ENCODE measurements around the gene RIPOR3. TPM values are rescaled to one million over a fixed set of nuclear protein-coding genes. Genes with fewer than 3 reads are reported as not detected.
A peak's percentile ranks its signal among the peaks of the same experiment; 100 is the strongest.
"Not testable (repeated sequence)": the region's sequence is repeated elsewhere in the genome, so short reads cannot be mapped to it uniquely, and the experiment has no call there.

Gene RIPOR3
- total RNA-seq, 1 donor = 6.5 TPM

- TF ChIP-seq CTCF (IDR thresholded peaks at IDR 0.05; ENCODE audit: insufficient read depth, low read length) = no peak
- no peak for DNase-seq (ENCODE audit: low read depth)
- H3K4me3 ChIP-seq (ENCODE audit: low read depth, low read length) = no peak overlapping the region
Observed at GRCh38 chr20:50701041-50701963, 10.0 kb upstream of the RIPOR3 start.

- no peak for TF ChIP-seq CTCF (IDR thresholded peaks at IDR 0.05; ENCODE audit: insufficient read depth, low read length)
- no peak for DNase-seq (ENCODE audit: low read depth)
- H3K4me3 ChIP-seq (ENCODE audit: low read depth, low read length) = no peak overlapping the region
Observed at GRCh38 chr20:50699688-50700087, 8.3 kb upstream of the RIPOR3 start.

- not testable (repeated sequence) for DNase-seq (ENCODE audit: low read depth)
Observed at GRCh38 chr20:50698255-50698654, 6.9 kb upstream of the RIPOR3 start.

GRCh38 chr20:50695135-50695872, 4.0 kb upstream of the RIPOR3 start:
- H3K4me3 ChIP-seq (ENCODE audit: low read depth, low read length) = no peak overlapping the region
- no peak for TF ChIP-seq CTCF (IDR thresholded peaks at IDR 0.05; ENCODE audit: insufficient read depth, low read length)
- DNase-seq (ENCODE audit: low read depth) = peak; percentile 74

More at GRCh38 chr20:50698255-50698654, 6.9 kb upstream of the RIPOR3 start:
- H3K4me3 ChIP-seq (ENCODE audit: low read depth, low read length) = not testable (repeated sequence)

GRCh38 chr20:50694379-50695134, 3.2 kb upstream of the RIPOR3 start:
- no peak overlapping the region for H3K4me3 ChIP-seq (ENCODE audit: low read depth, low read length)
- TF ChIP-seq CTCF (IDR thresholded peaks at IDR 0.05; ENCODE audit: insufficient read depth, low read length) = no peak
- no peak for DNase-seq (ENCODE audit: low read depth)

GRCh38 chr20:50693001-50693400, 1.7 kb upstream of the RIPOR3 start:
- no peak for TF ChIP-seq CTCF (IDR thresholded peaks at IDR 0.05; ENCODE audit: insufficient read depth, low read length)
- no peak for DNase-seq (ENCODE audit: low read depth)
- H3K4me3 ChIP-seq (ENCODE audit: low read depth, low read length) = no peak overlapping the region

Measured in fibroblast of the aortic adventitia (primary cell).